ENCODE measurements around the gene SLC50A1. TPM values are rescaled to one million over a fixed set of nuclear protein-coding genes. Genes with fewer than 3 reads are reported as not detected.

SLC50A1 gene
- total and polyA plus RNA-seq, 2 of the 8 experiments (the other 6 are each of a cell fraction or from before 2014, with no cell fraction given) = 36.5 to 90.8 TPM

DNA sequence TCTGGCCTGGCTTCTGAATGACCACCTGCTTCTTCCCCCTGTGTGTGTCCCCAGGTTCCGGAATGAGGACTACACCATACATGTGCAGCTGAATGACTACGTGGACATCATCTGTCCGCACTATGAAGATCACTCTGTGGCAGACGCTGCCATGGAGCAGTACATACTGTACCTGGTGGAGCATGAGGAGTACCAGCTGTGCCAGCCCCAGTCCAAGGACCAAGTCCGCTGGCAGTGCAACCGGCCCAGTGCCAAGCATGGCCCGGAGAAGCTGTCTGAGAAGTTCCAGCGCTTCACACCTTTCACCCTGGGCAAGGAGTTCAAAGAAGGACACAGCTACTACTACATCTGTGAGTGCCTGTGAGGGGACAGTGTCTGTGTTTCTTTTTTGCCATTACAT, 4.4 kb upstream of the SLC50A1 start:
- Histone ChIP-seq H3K56ac (replicated peaks; ENCODE audit: insufficient read length, low read depth, low read length) (no peak overlapping the region), H3K9ac (replicated peaks in 1 of 4; ENCODE audit: extremely low read depth in 1 of 4, low read depth in 3 of 4, low read length in 3 of 4) (no peak overlapping the region; a peak in 1 of 7 replicates), H4K8ac (ENCODE audit: extremely low read depth, insufficient read depth, low read length) (no peak overlapping the region), H2BK15ac (ENCODE audit: low read length) (0 out of 2 replicates have a peak overlapping the region, but pooled peaks have one; percentile 37), H2BK120ac (replicated peaks; ENCODE audit: low read depth, low read length) (no peak overlapping the region), H3K4ac (replicated peaks; ENCODE audit: insufficient read length, low read depth, low read length) (no peak overlapping the region), H3K4me2 (ENCODE audit: insufficient read depth in 1 of 2, low read depth in 2 of 2, low read length in 2 of 2) (no peak overlapping the region; a peak in 1 of 4 replicates), H3K79me2 (ENCODE audit: control insufficient read depth in 1 of 2, insufficient read depth in 2 of 2, low read length in 2 of 2) (no peaks in the 10 kb centered on the region), H3K14ac (ENCODE audit: insufficient read length) (no peak overlapping the region), H4K20me1 (replicated peaks in 1 of 2; ENCODE audit: control insufficient read depth in 1 of 2, insufficient read depth in 2 of 2, low read length in 2 of 2) (no peaks in the 10 kb centered on the region), H3K4me3 (ENCODE audit: extremely low read depth in 1 of 4, insufficient read depth in 2 of 4, low read depth in 3 of 4, low read length in 4 of 4) (no peak overlapping the region), H3K23ac (ENCODE audit: insufficient read length) (no peak overlapping the region), H4K91ac (replicated peaks; ENCODE audit: insufficient read length, low read length) (no peak overlapping the region), H2AK5ac (ENCODE audit: low read depth, low read length) (no peak overlapping the region), H3K9me3 (ENCODE audit: insufficient read depth in 2 of 2, low read depth in 1 of 2, low read length in 1 of 2) (no peaks in the 10 kb centered on the region), H3K79me1 (ENCODE audit: low read depth, low read length) (no peaks in the 10 kb centered on the region), H2BK5ac (ENCODE audit: low read depth, low read length) (no peak overlapping the region), H3K27ac (ENCODE audit: low read depth, low read length) (no peak overlapping the region), H3K23me2 (ENCODE audit: low read depth, low read length) (peaks cover 29% of the 10 kb centered on the region), H2BK20ac (ENCODE audit: low read length) (no peak overlapping the region; the same call in 1 of the 2 replicates), H3K18ac (ENCODE audit: extremely low read depth, low read length) (no peak overlapping the region), H3K36me3 (ENCODE audit: control insufficient read depth in 2 of 4, insufficient read depth in 4 of 4, low read length in 3 of 4) (peaks cover 0 to 4% (median under 1%) of the 10 kb centered on the region in 4 experiments; a peak in 2 of 8 replicates), H3K4me1 (replicated peaks in 1 of 4; ENCODE audit: control insufficient read depth in 3 of 4, insufficient read depth in 4 of 4, low read length in 3 of 4) (peaks cover 16 to 52% (median 29%) of the 10 kb centered on the region in 4 experiments), H2BK12ac (ENCODE audit: low read depth, low read length) (0 out of 2 replicates have a peak overlapping the region, but pooled peaks have one; percentile 75), H2AFZ (ENCODE audit: low read length) (no peak overlapping the region), H3K27me3 (replicated peaks in 1 of 4; ENCODE audit: control insufficient read depth in 3 of 4, extremely low read depth in 1 of 4, insufficient read depth in 3 of 4, low read length in 3 of 4) (peaks cover 16 to 29% (median 24%) of the 10 kb centered on the region in 4 experiments), H4K5ac (ENCODE audit: insufficient read length, low read depth, low read length) (no peak overlapping the region)
- TF ChIP-seq EGR1 (IDR thresholded peaks at IDR 0.05; ENCODE audit: borderline replicate concordance, low read depth, low read length) = no peak
- no peak for DNase-seq (ENCODE audit: low read depth in 1 of 2, low spot score in 2 of 2)
- POLR2A ChIA-PET (ENCODE audit: partially characterized antibody) = interaction anchor here (0.8 to 2.3 kb wide), 3 partner anchors 10 to 63 kb away, joined by 4 to 11 read pairs (median 4); no protein-coding TSS in a partner anchor
- no peak for FAIRE-seq
- CTCF ChIA-PET (ENCODE audit: partially characterized antibody) = interaction anchor here (0.8 to 14.2 kb wide), 7 partner anchors 13 to 75 kb away, joined by 3 to 187 read pairs (median 5); partner anchors contain the start of genes KRTCAP2 and TRIM46
- 90% methylated on average over 8 of the region's 8 CpGs; no CpG with 5 or more reads in 1 of the 2 experiments for WGBS, 2 experiments (ENCODE audit: extremely low coverage in 1 of 2, insufficient coverage in 1 of 2, insufficient read length in 1 of 2, insufficient replicate concordance in 2 of 2, low coverage in 1 of 2, low lambda C conversion rate in 2 of 2, missing lambda C conversion rate in 1 of 2)
